NK-92 treated with Interleukin-12 subunit alpha and Interleukin-12 subunit beta, amount 100 ng/mL, for 24 hours (cell line): Measurements from ENCODE around the gene ZBTB44.

Experiments used
- DNase-seq: peaks from one replicate; lab custom pipeline; 2025; lab: John Stamatoyannopoulos, UW

Gene ZBTB44

GRCh38 chr11:130177782-130178181 is 136.9 kb downstream of the ZBTB44 start:
- DNase-seq, result no peak
